ENCODE data around the gene INPP5A. TPM values are rescaled to one million over a fixed set of nuclear protein-coding genes. Genes with fewer than 3 reads are reported as not detected.
A peak's percentile ranks its signal among the peaks of the same experiment; 100 is the strongest.

Gene INPP5A
- total and polyA plus RNA-seq, 2 of the 13 experiments (the other 11 are each of a cell fraction or from before 2014, with no cell fraction given), result 17.5 to 37.9 TPM

GRCh38 chr10:132516771-132517725 lies 20.5 kb upstream of the INPP5A start (continued):
- TF ChIP-seq ARNT (IDR thresholded peaks at IDR 0.05) (no peak), FIP1L1 (IDR thresholded peaks at IDR 0.05; ENCODE audit: borderline replicate concordance, insufficient read depth, low read depth, low read length) (no peak), STAT5B (CRISPR knock-in tag; IDR thresholded peaks at IDR 0.05) (no peak), ZNF20 (CRISPR knock-in tag; IDR thresholded peaks at IDR 0.05) (0 out of 2 replicates have a peak, but pooled peaks have one; percentile 22), YY1 (IDR thresholded peaks at IDR 0.05; ENCODE audit: insufficient read depth, insufficient replicate concordance, low read depth, low read length) (peak; percentile 25), HOXA7 (CRISPR knock-in tag; IDR thresholded peaks at IDR 0.05) (no peak), ZNF891 (CRISPR knock-in tag; IDR thresholded peaks at IDR 0.05) (no peak; the same call in 1 of the 2 replicates), KLF13 (CRISPR knock-in tag; IDR thresholded peaks at IDR 0.05) (no peak), SMAD3 (CRISPR knock-in tag; IDR thresholded peaks at IDR 0.05) (peak; percentile 57), POLR2AphosphoS2 (IDR thresholded peaks at IDR 0.05; ENCODE audit: low read depth, low read length) (no peak), ZNF615 (CRISPR knock-in tag; IDR thresholded peaks at IDR 0.05; ENCODE audit: borderline replicate concordance) (no peak), FOXO4 (CRISPR knock-in tag; conservative IDR thresholded peaks at IDR 0.05) (no peak), CBX2 (IDR thresholded peaks at IDR 0.05; ENCODE audit: low read depth, low read length) (no peak), CBX2 (CRISPR knock-in tag; IDR thresholded peaks at IDR 0.05; ENCODE audit: low read depth) (no peak), IRF2 (CRISPR knock-in tag; IDR thresholded peaks at IDR 0.05) (0 out of 2 replicates have a peak, but pooled peaks have one; percentile 42), CHD4 (IDR thresholded peaks at IDR 0.05; ENCODE audit: borderline replicate concordance, low read length) (peak; percentile 52), ATM (IDR thresholded peaks at IDR 0.05; ENCODE audit: borderline replicate concordance) (no peak), ZNF337 (CRISPR knock-in tag; IDR thresholded peaks at IDR 0.05; ENCODE audit: borderline replicate concordance, low read depth) (no peak), ZMYM3 (CRISPR knock-in tag; IDR thresholded peaks at IDR 0.05) (no peak), HIVEP1 (CRISPR knock-in tag; IDR thresholded peaks at IDR 0.05) (no peak; the same call in 1 of the 2 replicates), MIER3 (CRISPR knock-in tag; IDR thresholded peaks at IDR 0.05; ENCODE audit: borderline replicate concordance) (no peak), MTA1 (CRISPR knock-in tag; IDR thresholded peaks at IDR 0.05; ENCODE audit: borderline replicate concordance) (0 out of 2 replicates have a peak, but pooled peaks have one; percentile 29), ZNF7 (CRISPR knock-in tag; IDR thresholded peaks at IDR 0.05) (no peak), ZBTB44 (CRISPR knock-in tag; IDR thresholded peaks at IDR 0.05) (no peak), ELF3 (CRISPR knock-in tag; IDR thresholded peaks at IDR 0.05) (0 out of 2 replicates have a peak, but pooled peaks have one; percentile 8), IRF9 (CRISPR knock-in tag; IDR thresholded peaks at IDR 0.05; ENCODE audit: borderline replicate concordance) (peak; percentile 8; the same call in 1 of the 2 replicates), NONO (IDR thresholded peaks at IDR 0.05) (no peak), NONO (CRISPR knock-in tag; conservative IDR thresholded peaks at IDR 0.05) (peak; percentile 28; the same call in 1 of the 2 replicates)

Measured in HepG2 (cell line).